Liver (tissue), 9 donors: ENCODE measurements around the gene KRT86. TPM values are rescaled to one million over a fixed set of nuclear protein-coding genes. Genes with fewer than 3 reads are reported as not detected.

Experiments
- DNase-seq: peaks from one replicate; pipeline ENCODE4 v3.0.0-alpha.2; 2017; ENCODE audit warnings: low spot score
- H3K27ac ChIP-seq, 2 donors: one replicate each; pipeline ENCODE4 v1.7.0; 2013; ENCODE audit warnings: inconsistent platforms in 2 of 2, low read length in 2 of 2, control low read depth in 1 of 2, low read depth in 1 of 2, mild to moderate bottlenecking in 1 of 2
- H3K27me3 ChIP-seq, 4 donors: one replicate each; pipeline versions ENCODE4 v1.6.1 to v1.7.0; 2013; ENCODE audit warnings: low read length in 3 of 4, inconsistent platforms in 1 of 4, mild to moderate bottlenecking in 1 of 4, moderate library complexity in 1 of 4; ENCODE audit not compliant: control insufficient read depth in 4 of 4, insufficient read depth in 4 of 4
- H3K36me3 ChIP-seq, 4 donors: one replicate each; pipeline versions ENCODE4 v1.6.1 to v1.7.0; 2013; ENCODE audit warnings: low read length in 3 of 4, mild to moderate bottlenecking in 3 of 4, low read depth in 1 of 4, moderate library complexity in 1 of 4; ENCODE audit not compliant: control insufficient read depth in 4 of 4, insufficient read depth in 3 of 4
- H3K4me1 ChIP-seq, 4 donors: one replicate each; pipeline versions ENCODE4 v1.6.1 to v1.7.0; 2013; ENCODE audit warnings: low read length in 3 of 4, mild to moderate bottlenecking in 3 of 4, moderate library complexity in 1 of 4; ENCODE audit not compliant: control insufficient read depth in 4 of 4, insufficient read depth in 4 of 4
- H3K4me3 ChIP-seq, 3 donors: one replicate each; pipeline versions ENCODE4 v1.6.1 to v1.7.0; 2013; ENCODE audit warnings: low read length in 3 of 3, control low read depth in 1 of 3, low read depth in 1 of 3, mild to moderate bottlenecking in 1 of 3
- H3K9ac ChIP-seq, 2 donors: one replicate each; pipeline ENCODE4 v1.7.0; 2013; ENCODE audit warnings: low read length in 2 of 2, mild to moderate bottlenecking in 2 of 2, moderate library complexity in 2 of 2, control low read depth in 1 of 2, low read depth in 1 of 2
- H3K9me3 ChIP-seq, 4 donors: one replicate each; pipeline versions ENCODE4 v1.6.1 to v1.7.0; 2013; ENCODE audit warnings: low read length in 3 of 4; ENCODE audit not compliant: control insufficient read depth in 4 of 4
- EGR1 ChIP-seq, 2 donors: IDR thresholded peaks; 2 replicates each; pipeline ENCODE4 v1.6.1; 2016 to 2018; ENCODE audit warnings: antibody characterized with exemption in 2 of 2, low read depth in 2 of 2
- FOXA1 ChIP-seq: IDR thresholded peaks from 2 replicates; pipeline ENCODE4 v1.6.1; 2016; ENCODE audit warnings: antibody characterized with exemption
- FOXA2 ChIP-seq: IDR thresholded peaks from 2 replicates; pipeline ENCODE4 v1.6.1; 2016; ENCODE audit warnings: antibody characterized with exemption
- GABPA ChIP-seq, 2 donors: IDR thresholded peaks in 1 of 2; conservative IDR thresholded peaks in 1 of 2; 2 replicates each; pipeline ENCODE4 v1.6.1; 2016; ENCODE audit warnings: antibody characterized with exemption in 2 of 2, mild to moderate bottlenecking in 1 of 2, moderate library complexity in 1 of 2
- HNF4A ChIP-seq, 2 donors: conservative IDR thresholded peaks; 2 replicates each; pipeline ENCODE4 v1.6.1; 2016; ENCODE audit warnings: antibody characterized with exemption in 2 of 2, mild to moderate bottlenecking in 2 of 2
- HNF4G ChIP-seq: IDR thresholded peaks from 2 replicates; pipeline ENCODE4 v1.6.1; 2016; ENCODE audit warnings: antibody characterized with exemption
- JUND ChIP-seq, 2 donors: IDR thresholded peaks; 2 replicates each; pipeline ENCODE4 v1.6.1; 2016; ENCODE audit warnings: antibody characterized with exemption in 2 of 2
- NR2F2 ChIP-seq: IDR thresholded peaks from 2 replicates; pipeline ENCODE4 v1.6.1; 2016; ENCODE audit warnings: antibody characterized with exemption
- RAD21 ChIP-seq, 2 donors: IDR thresholded peaks; 2 replicates each; pipeline ENCODE4 v1.6.1; 2016; ENCODE audit warnings: antibody characterized with exemption in 2 of 2, mild to moderate bottlenecking in 2 of 2
- RXRA ChIP-seq, 2 donors: IDR thresholded peaks; 2 replicates each; pipeline ENCODE4 v1.6.1; 2017 to 2018; ENCODE audit warnings: antibody characterized with exemption in 2 of 2, mild to moderate bottlenecking in 1 of 2
- SP1 ChIP-seq: IDR thresholded peaks from 2 replicates; pipeline ENCODE4 v1.6.1; 2018; ENCODE audit warnings: antibody characterized with exemption, mild to moderate bottlenecking
- TAF1 ChIP-seq: conservative IDR thresholded peaks from 2 replicates; pipeline ENCODE4 v1.6.1; 2016; ENCODE audit warnings: antibody characterized with exemption, mild to moderate bottlenecking
- YY1 ChIP-seq: IDR thresholded peaks from 2 replicates; pipeline ENCODE4 v1.6.1; 2016; ENCODE audit warnings: antibody characterized with exemption, mild to moderate bottlenecking
- WGBS: extraction: QIAGEN DNeasy Blood & Tissue Kit; methylation state at CpG from one replicate; pipeline ENCODE4 v1.1.7; 2013; 5-methylcytosine and 5-hydroxymethylcytosine counted together
- polyA plus RNA-seq, 2 donors: library from polyadenylated mRNA; stranded (reverse) in 1 of 2; unstranded in 1 of 2; fragments of 200-250 nt in 1 of 2; fragments of >200 nt in 1 of 2; fragmentation: Nextera tagmentation in 1 of 2; extraction: Ambion mirVana in 1 of 2; gene quantifications; one replicate each; pipeline versions ENCODE4 v1.2.1 to v1.2.3, GENCODE V29; 2013 to 2015
- total RNA-seq, 2 donors: library from RNA; depleted of rRNA; stranded (reverse); fragments of >200 nt; gene quantifications; one replicate each; pipeline ENCODE4 v1.2.3, GENCODE V29; 2014
- TF ChIP-seq, protein P1 (sequence below): IDR thresholded peaks from 2 replicates; pipeline ENCODE4 v1.6.1; 2016; ENCODE audit warnings: antibody characterized with exemption
- TF ChIP-seq, protein P2 (sequence below): IDR thresholded peaks from 2 replicates; pipeline ENCODE4 v1.6.1; 2016; ENCODE audit warnings: antibody characterized with exemption
- TF ChIP-seq, protein P3 (sequence below): IDR thresholded peaks from 2 replicates; pipeline ENCODE4 v1.6.1; 2016; ENCODE audit warnings: antibody characterized with exemption
- donor health status: healthy.
- donor health status: healthy.
- donor health status: healthy.
- donor health status: healthy.
- donor health status: healthy.

Gene KRT86
- total and polyA plus RNA-seq, 4 donors, result 0.08 TPM; not detected in 3

DNA sequence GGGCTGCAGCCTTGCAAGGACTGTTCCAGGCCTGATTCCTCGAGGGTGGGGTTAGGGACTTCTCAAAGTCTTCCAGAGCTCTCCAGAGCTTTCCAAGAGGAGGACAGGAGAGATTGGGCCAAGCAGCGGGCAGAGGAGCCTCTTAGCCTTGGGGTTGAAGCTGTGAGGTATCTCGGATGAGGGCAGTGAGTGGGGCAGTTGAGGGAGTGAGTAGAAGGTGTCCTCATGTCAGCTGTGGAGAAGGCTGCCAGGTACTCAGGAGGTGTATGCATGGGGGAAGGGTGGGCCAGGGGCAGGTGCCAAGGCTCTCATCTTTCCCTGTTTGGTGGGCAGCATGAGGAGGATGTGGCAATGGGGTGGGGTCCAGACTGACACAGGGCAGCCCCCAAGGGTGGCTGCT, 39.0 kb downstream of the KRT86 start:
- H3K36me3 ChIP-seq, result no peaks in the 10 kb centered on the region
- no peak overlapping the region for H3K27ac ChIP-seq
- no peak overlapping the region for H3K9ac ChIP-seq
- H3K4me1 ChIP-seq, result peaks cover 0 to 5% (median 0%) of the 10 kb centered on the region in 4 donors
- H3K27me3 ChIP-seq, result peaks cover 0 to 6% (median 0%) of the 10 kb centered on the region in 4 donors
- H3K9me3 ChIP-seq, result no peaks in the 10 kb centered on the region
- no peak for TF ChIP-seq RAD21 (IDR thresholded peaks at IDR 0.05)
- TF ChIP-seq HNF4G, result no peak
- H3K4me3 ChIP-seq, result no peak overlapping the region
- WGBS, result 68% methylated on average over 3 of the region's 3 CpGs
- DNase-seq, result no peak

DNA sequence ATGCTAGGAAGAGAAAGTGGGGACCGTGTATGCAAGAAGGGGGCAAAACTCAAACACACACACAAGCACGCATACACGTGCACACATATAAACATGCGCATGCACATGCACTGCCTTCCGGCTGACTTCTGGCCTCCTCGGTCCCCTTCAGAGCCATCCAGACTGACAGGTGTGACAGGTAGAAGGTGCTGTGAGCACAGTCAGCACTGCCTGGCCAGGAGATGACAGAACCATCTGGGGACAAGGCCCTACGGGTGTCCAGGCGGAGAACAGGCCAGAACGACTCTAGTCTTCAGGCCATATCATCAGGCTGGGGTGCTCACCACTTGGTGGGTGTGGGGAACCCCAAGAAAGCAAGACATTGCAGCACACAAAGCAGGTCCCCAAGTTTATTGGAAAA, 39.5 kb downstream of the KRT86 start:
- TF ChIP-seq HNF4A (conservative IDR thresholded peaks at IDR 0.05) (no peak), HNF4G (no peak), FOXA1 (no peak), EGR1 (IDR thresholded peaks at IDR 0.05; ENCODE audit: low read depth in 2 of 2) (no peak), RXRA (IDR thresholded peaks at IDR 0.05) (no peak), JUND (IDR thresholded peaks at IDR 0.05) (no peak), YY1 (no peak), FOXA2 (no peak), TAF1 (no peak), NR2F2 (no peak), SP1 (no peak)
- TF ChIP-seq, protein P1, sequence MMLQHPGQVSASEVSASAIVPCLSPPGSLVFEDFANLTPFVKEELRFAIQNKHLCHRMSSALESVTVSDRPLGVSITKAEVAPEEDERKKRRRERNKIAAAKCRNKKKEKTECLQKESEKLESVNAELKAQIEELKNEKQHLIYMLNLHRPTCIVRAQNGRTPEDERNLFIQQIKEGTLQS, result no peak
- TF ChIP-seq, protein P2, sequence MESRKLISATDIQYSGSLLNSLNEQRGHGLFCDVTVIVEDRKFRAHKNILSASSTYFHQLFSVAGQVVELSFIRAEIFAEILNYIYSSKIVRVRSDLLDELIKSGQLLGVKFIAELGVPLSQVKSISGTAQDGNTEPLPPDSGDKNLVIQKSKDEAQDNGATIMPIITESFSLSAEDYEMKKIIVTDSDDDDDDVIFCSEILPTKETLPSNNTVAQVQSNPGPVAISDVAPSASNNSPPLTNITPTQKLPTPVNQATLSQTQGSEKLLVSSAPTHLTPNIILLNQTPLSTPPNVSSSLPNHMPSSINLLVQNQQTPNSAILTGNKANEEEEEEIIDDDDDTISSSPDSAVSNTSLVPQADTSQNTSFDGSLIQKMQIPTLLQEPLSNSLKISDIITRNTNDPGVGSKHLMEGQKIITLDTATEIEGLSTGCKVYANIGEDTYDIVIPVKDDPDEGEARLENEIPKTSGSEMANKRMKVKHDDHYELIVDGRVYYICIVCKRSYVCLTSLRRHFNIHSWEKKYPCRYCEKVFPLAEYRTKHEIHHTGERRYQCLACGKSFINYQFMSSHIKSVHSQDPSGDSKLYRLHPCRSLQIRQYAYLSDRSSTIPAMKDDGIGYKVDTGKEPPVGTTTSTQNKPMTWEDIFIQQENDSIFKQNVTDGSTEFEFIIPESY, result no peak
- TF ChIP-seq, protein P3, sequence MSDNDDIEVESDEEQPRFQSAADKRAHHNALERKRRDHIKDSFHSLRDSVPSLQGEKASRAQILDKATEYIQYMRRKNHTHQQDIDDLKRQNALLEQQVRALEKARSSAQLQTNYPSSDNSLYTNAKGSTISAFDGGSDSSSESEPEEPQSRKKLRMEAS, result no peak
- WGBS, result 78% methylated on average over 9 of the region's 9 CpGs
- Histone ChIP-seq H3K27ac (no peak overlapping the region), H3K9me3 (no peaks in the 10 kb centered on the region), H3K4me3 (no peak overlapping the region), H3K4me1 (peaks cover 0 to under 1% (median 0%) of the 10 kb centered on the region in 4 donors), H3K27me3 (peaks cover 0 to 6% (median 0%) of the 10 kb centered on the region in 4 donors), H3K36me3 (no peaks in the 10 kb centered on the region), H3K9ac (no peak overlapping the region)
- no peak for DNase-seq

DNA sequence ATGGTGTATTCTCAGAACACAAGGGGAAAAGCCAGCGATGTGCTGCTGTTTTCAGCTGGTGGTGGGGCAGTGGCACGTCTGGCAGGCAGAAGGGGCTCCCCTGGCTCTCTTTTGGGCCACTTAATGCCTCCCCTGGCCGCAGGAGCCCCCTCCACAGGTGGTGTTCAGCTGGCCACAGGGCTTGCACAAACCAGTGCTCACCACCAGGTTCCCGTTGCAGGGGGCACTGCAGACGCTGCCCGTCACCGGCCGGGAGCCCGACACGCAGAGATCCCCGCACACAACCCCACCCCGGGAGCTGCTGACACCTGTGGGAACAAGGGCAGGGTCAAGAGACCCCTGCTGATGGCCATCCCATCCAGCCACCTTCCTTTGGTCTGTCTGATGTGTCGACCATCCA, 40.1 kb downstream of the KRT86 start:
- no peaks in the 10 kb centered on the region for H3K36me3 ChIP-seq
- H3K9ac ChIP-seq, result no peak overlapping the region
- no peak for DNase-seq
- no peak overlapping the region for H3K27ac ChIP-seq
- TF ChIP-seq GABPA (IDR thresholded peaks at IDR 0.05 in 1 of 2, conservative IDR thresholded peaks at IDR 0.05 in 1 of 2) (no peak), NR2F2 (no peak), HNF4A (conservative IDR thresholded peaks at IDR 0.05) (no peak), FOXA2 (no peak), RAD21 (IDR thresholded peaks at IDR 0.05) (no peak)
- 81% methylated on average over 13 of the region's 13 CpGs for WGBS
- no peak overlapping the region for H3K4me3 ChIP-seq
- H3K4me1 ChIP-seq, result no peaks in the 10 kb centered on the region
- H3K27me3 ChIP-seq, result peaks cover 0 to 6% (median 0%) of the 10 kb centered on the region in 4 donors
- no peaks in the 10 kb centered on the region for H3K9me3 ChIP-seq
